Endothelial cell of umbilical vein (primary cell): ENCODE data around the gene OR52N4. TPM values are rescaled to one million over a fixed set of nuclear protein-coding genes. Genes with fewer than 3 reads are reported as not detected.

Experiments
- BruUV-seq: library from RNA; stranded (reverse); fragments of 400-500 nt; replicated peaks from 2 replicates; lab custom pipeline; 2021; lab: Mats Ljungman, UMichigan
- CTCF ChIA-PET: fragments of 300-600, 350-600 bp; sonication (Branson Sonifier 250); formaldehyde crosslinking; loops from one replicate; lab custom pipeline; 2021; ENCODE audit warnings: antibody characterized with exemption, inconsistent platforms; lab: Charles Lee
- POLR2A ChIA-PET: fragments of 300-600, 350-600 bp; sonication (Branson Sonifier 250); formaldehyde crosslinking; loops from one replicate; lab custom pipeline; 2021; ENCODE audit warnings: antibody characterized with exemption, inconsistent platforms; lab: Charles Lee
- DNase-seq: peaks from one replicate; pipeline ENCODE4 v3.0.0-alpha.2; 2011; ENCODE audit warnings: low read depth, low spot score
- FAIRE-seq: peaks from 2 replicates; lab custom pipeline; 2011; peaks lifted over from hg19 to GRCh38; lab: Jason Lieb, UNC
- H2AFZ ChIP-seq: 2 replicates; pipeline ENCODE4 v1.6.0; 2012; ENCODE audit warnings: low read depth, low read length, control low read depth, inconsistent platforms
- H3K27ac ChIP-seq: 2 replicates; pipeline ENCODE4 v1.5.1; 2011; ENCODE audit warnings: low read depth, mild to moderate bottlenecking, control low read depth, low read length, moderate library complexity; ENCODE audit not compliant: insufficient read depth
- H3K27me3 ChIP-seq, 2 experiments: 2 replicates each; pipeline versions ENCODE4 v1.6.0 to v1.6.1; 2011; ENCODE audit warnings: low read length in 2 of 2, mixed read lengths in 1 of 2; ENCODE audit not compliant: control insufficient read depth in 2 of 2, insufficient read depth in 2 of 2
- H3K36me3 ChIP-seq, 2 experiments: 2 replicates in 1 of 2; 3 replicates in 1 of 2; pipeline ENCODE4 v1.5.1; 2011; ENCODE audit warnings: low read length in 2 of 2, mild to moderate bottlenecking in 1 of 2, moderate library complexity in 1 of 2; ENCODE audit not compliant: control insufficient read depth in 2 of 2, insufficient read depth in 2 of 2; ENCODE audit errors: extremely low read depth in 1 of 2
- H3K4me1 ChIP-seq: 3 replicates; pipeline ENCODE4 v1.5.1; 2011; ENCODE audit warnings: mild to moderate bottlenecking, low read length; ENCODE audit not compliant: control insufficient read depth, insufficient read depth; ENCODE audit errors: extremely low read depth
- H3K4me2 ChIP-seq: 2 replicates; pipeline ENCODE4 v1.6.1; 2011; ENCODE audit warnings: low read length, control low read depth, mixed read lengths; ENCODE audit not compliant: insufficient read depth
- H3K4me3 ChIP-seq, 3 experiments: fragments of 200-600 bp in 1 of 3; sonication (generic), shearing (Covaris generic) in 1 of 3; replicated peaks in 1 of 3; 2 replicates each; pipeline ENCODE4 v1.5.1; 2011 to 2016; ENCODE audit warnings: control low read depth in 3 of 3, low read length in 3 of 3, mild to moderate bottlenecking in 2 of 3, inconsistent platforms in 1 of 3, low read depth in 1 of 3, moderate library complexity in 1 of 3; ENCODE audit not compliant: insufficient read depth in 1 of 3
- H3K79me2 ChIP-seq: 2 replicates; pipeline ENCODE4 v1.6.0; 2012; ENCODE audit warnings: low read length, inconsistent platforms; ENCODE audit not compliant: control insufficient read depth, insufficient read depth
- H3K9ac ChIP-seq: replicated peaks from 2 replicates; pipeline ENCODE3; 2011; ENCODE audit warnings: low read length, control low read depth; ENCODE audit not compliant: insufficient read depth; ENCODE audit errors: extremely low read depth
- H3K9me1 ChIP-seq: replicated peaks from 3 replicates; pipeline ENCODE4 v1.6.0; 2011; ENCODE audit warnings: mild to moderate bottlenecking, low read length; ENCODE audit not compliant: control insufficient read depth, insufficient read depth; ENCODE audit errors: extremely low read depth
- H3K9me3 ChIP-seq: replicated peaks from 2 replicates; pipeline ENCODE4 v1.5.1; 2012; ENCODE audit warnings: low read length, inconsistent platforms; ENCODE audit not compliant: control insufficient read depth, insufficient read depth
- H4K20me1 ChIP-seq: replicated peaks from 2 replicates; pipeline ENCODE3; 2011; ENCODE audit warnings: mild to moderate bottlenecking, low read length; ENCODE audit not compliant: control insufficient read depth, insufficient read depth; ENCODE audit errors: extremely low read depth
- CTCF ChIP-seq, 2 donors: IDR thresholded peaks; 1 replicate in 1 of 2; 2 replicates in 1 of 2; pipeline ENCODE4 v1.5.1; 2011; ENCODE audit warnings: low read length in 2 of 2, mild to moderate bottlenecking in 2 of 2, moderate library complexity in 2 of 2, control low read depth in 1 of 2, inconsistent platforms in 1 of 2, low read depth in 1 of 2; ENCODE audit not compliant: insufficient read depth in 1 of 2; ENCODE audit errors: extremely low read depth in 1 of 2
- EZH2 ChIP-seq: IDR thresholded peaks from 2 replicates; pipeline ENCODE4 v1.6.1; 2012; ENCODE audit warnings: borderline replicate concordance, low read depth, mild to moderate bottlenecking, moderate library complexity, low read length, inconsistent platforms; ENCODE audit not compliant: severe bottlenecking
- FOS ChIP-seq: IDR thresholded peaks from 2 replicates; pipeline ENCODE4 v1.6.1; 2011; ENCODE audit warnings: mild to moderate bottlenecking, low read length, moderate library complexity, borderline replicate concordance; ENCODE audit not compliant: insufficient read depth
- GATA2 ChIP-seq: IDR thresholded peaks from 2 replicates; pipeline ENCODE4 v1.7.0; 2011; ENCODE audit warnings: low read depth, mild to moderate bottlenecking, moderate library complexity, mixed read lengths, low read length; ENCODE audit not compliant: insufficient read length, insufficient read depth
- JUN ChIP-seq: IDR thresholded peaks from 2 replicates; pipeline ENCODE4 v1.6.1; 2011; ENCODE audit warnings: borderline replicate concordance, low read depth; ENCODE audit not compliant: insufficient read length, insufficient read depth
- MAX ChIP-seq: IDR thresholded peaks from 2 replicates; pipeline ENCODE4 v1.6.1; 2011; ENCODE audit not compliant: insufficient read depth, insufficient read length
- MYC ChIP-seq: IDR thresholded peaks from one replicate; pipeline ENCODE4 v1.6.1; 2011; ENCODE audit warnings: mild to moderate bottlenecking, low read depth, low read length
- POLR2A ChIP-seq: IDR thresholded peaks from 2 replicates; pipeline ENCODE4 v1.6.1; 2012; ENCODE audit warnings: low read depth, mild to moderate bottlenecking, control low read depth, low read length
- POLR2AphosphoS5 ChIP-seq: IDR thresholded peaks from 2 replicates; pipeline ENCODE4 v1.6.1; 2012; ENCODE audit warnings: low read depth, mild to moderate bottlenecking, control low read depth, low read length, moderate library complexity; ENCODE audit not compliant: insufficient read depth
- dilution Hi-C: fragments of 300-500 bp; cut with MboI; formaldehyde crosslinking; loops from one replicate; pipeline ENCODE4 v1.15.0; 2019; ENCODE audit warnings: low sequenced_read_pairs; ENCODE audit not compliant: extremely low pct_ligation_motif_present
- intact Hi-C: fragments of 100-400 bp; cut with micrococcal nuclease; formaldehyde crosslinking; loops from one replicate; pipeline ENCODE4 v1.10.0; 2022
- polyA plus RNA-seq, 4 experiments: library from polyadenylated mRNA; depleted of rRNA in 3 of 4; stranded (reverse) in 3 of 4; unstranded in 1 of 4; fragments of >200 nt; gene quantifications; 2 replicates each; pipeline versions ENCODE4 v1.2.1 to v1.2.3, GENCODE V29; 2011 to 2012; ENCODE audit warnings: missing spikeins in 1 of 4
- total RNA-seq: library from RNA; stranded (reverse); gene quantifications from 2 replicates; pipeline ENCODE4 v1.2.3, GENCODE V29; 2021

OR52N4 gene
- total and polyA plus RNA-seq, 2 donors (not counting 3 experiments of a cell fraction or from before 2014, with no cell fraction given): 0.10 TPM; not detected in 1

- BruUV-seq: no TSS peak
- no peak overlapping the region for H3K4me3 ChIP-seq
- H3K9me1 ChIP-seq: no peaks in the 10 kb centered on the region
- no peaks in the 10 kb centered on the region for H3K36me3 ChIP-seq
- H4K20me1 ChIP-seq: no peaks in the 10 kb centered on the region
- peaks cover 0 to 5% of the 10 kb centered on the region in 2 experiments for H3K27me3 ChIP-seq
- no peak for TF ChIP-seq MYC
- TF ChIP-seq FOS: no peak
- TF ChIP-seq POLR2AphosphoS5: no peak
- TF ChIP-seq POLR2A: no peak
- no peak for TF ChIP-seq CTCF (IDR thresholded peaks at IDR 0.05; ENCODE audit: extremely low read depth in 1 of 2, insufficient read depth in 1 of 2, low read depth in 1 of 2, low read length in 2 of 2)
- TF ChIP-seq GATA2: no peak
- TF ChIP-seq MAX: no peak
- TF ChIP-seq EZH2: no peak
- TF ChIP-seq JUN: no peak
- no peaks in the 10 kb centered on the region for H3K9me3 ChIP-seq
- H3K4me1 ChIP-seq: no peaks in the 10 kb centered on the region
- no peak for DNase-seq
- no peak overlapping the region for H3K9ac ChIP-seq
- H2AFZ ChIP-seq: no peak overlapping the region
- H3K79me2 ChIP-seq: no peaks in the 10 kb centered on the region
- ChIA-PET POLR2A (no interaction called here), CTCF (interaction anchor here (1.5 kb wide), 1 partner anchor 21 kb away, joined by 3 read pairs; no protein-coding TSS in a partner anchor)
- intact Hi-C loops: no loop called here
- H3K27ac ChIP-seq: no peak overlapping the region
- dilution Hi-C loops: no loop called here
- no peak for FAIRE-seq
- no peak overlapping the region for H3K4me2 ChIP-seq
Observed at GRCh38 chr11:5726351-5726750, 27.7 kb upstream of the OR52N4 start.
